Esophagus muscularis mucosa (tissue), 4 donors: ENCODE results near the gene ZNF563. TPM values are rescaled to one million over a fixed set of nuclear protein-coding genes. Genes with fewer than 3 reads are reported as not detected.

Experiments used
- DNase-seq: peaks from one replicate; pipeline ENCODE4 v3.0.0-alpha.2; 2017; ENCODE audit errors: extremely low spot score
- H3K27ac ChIP-seq, 4 donors: fragments of 200-600 bp; sonication (generic); replicated peaks in 1 of 4; 1 replicate in 3 of 4; 2 replicates in 1 of 4; pipeline ENCODE4 v1.5.1; 2016 to 2019; ENCODE audit warnings: mild to moderate bottlenecking in 1 of 4
- H3K27me3 ChIP-seq, 4 donors: fragments of 200-600 bp; sonication (generic); one replicate each; pipeline versions ENCODE4 v1.5.1 to v1.6.0; 2016 to 2019
- H3K36me3 ChIP-seq, 4 donors: fragments of 200-600 bp; sonication (generic); one replicate each; pipeline ENCODE4 v1.5.1; 2016 to 2019
- H3K4me1 ChIP-seq, 4 donors: fragments of 200-600 bp; sonication (generic); one replicate each; pipeline ENCODE4 v1.5.1; 2016 to 2019
- H3K4me3 ChIP-seq, 4 donors: fragments of 200-600 bp; sonication (generic); 1 replicate in 2 of 4; 2 replicates in 2 of 4; pipeline ENCODE4 v1.5.1; 2016 to 2019; ENCODE audit warnings: mild to moderate bottlenecking in 4 of 4, moderate library complexity in 1 of 4
- H3K9me3 ChIP-seq, 4 donors: fragments of 200-600 bp; sonication (generic); 1 replicate in 3 of 4; 2 replicates in 1 of 4; pipeline ENCODE4 v1.5.1; 2016 to 2019
- CTCF ChIP-seq, 3 experiments: fragments of 200-600 bp in 2 of 3; fragments of 450-650 bp in 1 of 3; sonication (generic) in 2 of 3; IDR thresholded peaks; one replicate each; pipeline ENCODE4 v1.5.1; 2017 to 2019; ENCODE audit warnings: antibody characterized with exemption in 3 of 3, mild to moderate bottlenecking in 2 of 3, moderate library complexity in 1 of 3
- EP300 ChIP-seq: sonication (generic); formaldehyde crosslinking; IDR thresholded peaks from one replicate; pipeline ENCODE4 v1.6.1; 2017; ENCODE audit warnings: antibody characterized with exemption
- POLR2A ChIP-seq: fragments of 450-650 bp; IDR thresholded peaks from one replicate; pipeline ENCODE4 v1.6.1; 2017; ENCODE audit warnings: antibody characterized with exemption, moderate library complexity, mild to moderate bottlenecking, low read depth
- POLR2AphosphoS5 ChIP-seq, 2 donors: sonication (generic); formaldehyde crosslinking; IDR thresholded peaks; one replicate each; pipeline ENCODE4 v1.6.1; 2017; ENCODE audit warnings: antibody characterized with exemption in 2 of 2
- WGBS: methylation state at CpG from one replicate; pipeline ENCODE4 v1.1.5; 2018; 5-methylcytosine and 5-hydroxymethylcytosine counted together
- intact Hi-C: fragments of 100-400 bp; cut with DNase I; formaldehyde crosslinking; loops from one replicate; pipeline ENCODE4 v1.15.1; 2023
- total RNA-seq, 4 donors: library from RNA; depleted of rRNA; stranded (reverse); fragments of >200 nt; gene quantifications; one replicate each; pipeline versions ENCODE4 v1.1.0 to v1.2.1, GENCODE V29; 2016

ZNF563 gene
- 1 to 10 TPM; 2.3 to 3.4 (median 2.9) TPM for total RNA-seq

GRCh38 chr19:12333162-12334159, at the start of gene ZNF563:
Gene ZNF563 (minus strand): TSS chr19:12333633. CDS start chr19:12333482, 151 bp downstream.
- H3K4me1 ChIP-seq: peaks cover 11 to 23% (median 16%) of the 10 kb centered on the region in 4 donors
- no peaks in the 10 kb centered on the region for H3K9me3 ChIP-seq
- DNase-seq: peak; percentile 100
- H3K27me3 ChIP-seq: no peaks in the 10 kb centered on the region
- H3K36me3 ChIP-seq: no peaks in the 10 kb centered on the region
- TF ChIP-seq POLR2A (peak; percentile 50), CTCF (IDR thresholded peaks at IDR 0.05) (no peak), POLR2AphosphoS5 (IDR thresholded peaks at IDR 0.05) (peak; percentile 84 to 94), EP300 (no peak)
- WGBS: under 1% methylated on average over 50 of the region's 55 CpGs
- intact Hi-C loops: loop anchor here (2.0 kb wide), 1 partner anchor 39 kb away; the partner anchor contains the start of gene ZNF44
- peak within 1 kb of the TSS; percentile 71 to 89 (median 82) for H3K4me3 ChIP-seq
- H3K27ac ChIP-seq: peak within 1 kb of the TSS; percentile 86 to 95 (median 93)

- Histone ChIP-seq H3K4me1 (no peaks in the 10 kb centered on the region), H3K36me3 (peaks cover 10 to 43% (median 32%) of the 10 kb centered on the region in 4 donors), H3K9me3 (peaks cover 0 to 28% (median 15%) of the 10 kb centered on the region in 4 donors), H3K27ac (no peak overlapping the region), H3K27me3 (no peaks in the 10 kb centered on the region), H3K4me3 (no peak overlapping the region)
- WGBS: 91% methylated on average over 2 of the region's 2 CpGs
- TF ChIP-seq CTCF (IDR thresholded peaks at IDR 0.05) (no peak), EP300 (no peak), POLR2A (no peak), POLR2AphosphoS5 (IDR thresholded peaks at IDR 0.05) (no peak)
- intact Hi-C loops: no loop called here
- DNase-seq: no peak
Measured at GRCh38 chr19:12380444-12380737, 47.0 kb upstream of the ZNF563 start.

GRCh38 chr19:12379732-12380443, 46.5 kb upstream of the ZNF563 start:
- no peaks in the 10 kb centered on the region for H3K4me1 ChIP-seq
- TF ChIP-seq POLR2AphosphoS5 (IDR thresholded peaks at IDR 0.05) (no peak), POLR2A (no peak), CTCF (IDR thresholded peaks at IDR 0.05) (no peak), EP300 (no peak)
- no peak overlapping the region for H3K27ac ChIP-seq
- H3K4me3 ChIP-seq: no peak overlapping the region
- peaks cover 0 to 28% (median 15%) of the 10 kb centered on the region in 4 donors for H3K9me3 ChIP-seq
- no peak for DNase-seq
- intact Hi-C loops: no loop called here
- 88% methylated on average over 5 of the region's 5 CpGs for WGBS
- H3K27me3 ChIP-seq: no peaks in the 10 kb centered on the region
- H3K36me3 ChIP-seq: peaks cover 10 to 43% (median 32%) of the 10 kb centered on the region in 4 donors

- 93% methylated on average over 1 of the region's 1 CpG for WGBS
- intact Hi-C loops: no loop called here
- H3K4me3 ChIP-seq: no peak overlapping the region
- no peak overlapping the region for H3K27ac ChIP-seq
- H3K36me3 ChIP-seq: no peaks in the 10 kb centered on the region
- no peak for DNase-seq
- TF ChIP-seq CTCF (IDR thresholded peaks at IDR 0.05): no peak
- no peak for TF ChIP-seq EP300
- no peak for TF ChIP-seq POLR2A
- no peak for TF ChIP-seq POLR2AphosphoS5 (IDR thresholded peaks at IDR 0.05)
- no peaks in the 10 kb centered on the region for H3K4me1 ChIP-seq
- H3K9me3 ChIP-seq: peaks cover 0 to 5% (median under 1%) of the 10 kb centered on the region in 4 donors
- no peaks in the 10 kb centered on the region for H3K27me3 ChIP-seq
Measured at GRCh38 chr19:12374026-12374425, 40.6 kb upstream of the ZNF563 start.
